ENCODE data around the gene CST8.

CST8 gene

DNA sequence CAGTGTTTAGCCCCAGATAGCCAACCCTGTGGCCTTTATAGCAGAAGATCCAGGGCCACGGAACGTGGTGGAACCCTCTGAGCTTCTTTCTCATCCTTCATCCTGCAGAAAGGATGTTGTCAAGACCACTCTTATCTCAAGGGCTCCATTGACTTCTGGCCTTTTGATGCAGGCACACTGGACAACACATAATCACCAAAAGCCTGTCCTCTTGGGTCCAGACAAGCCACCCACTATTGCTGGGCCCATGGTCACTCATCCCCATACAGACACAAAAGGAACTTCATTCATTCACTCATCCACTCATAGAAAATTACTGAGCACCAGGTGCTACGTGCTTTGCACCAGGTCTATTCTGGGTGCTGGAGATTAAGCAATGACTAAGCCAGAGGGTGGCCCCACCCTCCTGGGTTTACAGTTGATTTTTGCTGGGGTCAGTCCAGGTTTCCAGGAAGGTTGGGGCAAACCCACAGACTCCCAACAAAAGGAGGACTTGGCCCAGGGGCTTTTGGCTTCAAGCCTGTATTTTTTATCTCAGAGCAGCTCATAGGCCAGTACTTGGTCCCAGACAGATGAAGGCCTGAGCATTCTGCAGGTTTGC, 2.4 kb downstream of the CST8 start:
- TF ChIP-seq, protein P1, sequence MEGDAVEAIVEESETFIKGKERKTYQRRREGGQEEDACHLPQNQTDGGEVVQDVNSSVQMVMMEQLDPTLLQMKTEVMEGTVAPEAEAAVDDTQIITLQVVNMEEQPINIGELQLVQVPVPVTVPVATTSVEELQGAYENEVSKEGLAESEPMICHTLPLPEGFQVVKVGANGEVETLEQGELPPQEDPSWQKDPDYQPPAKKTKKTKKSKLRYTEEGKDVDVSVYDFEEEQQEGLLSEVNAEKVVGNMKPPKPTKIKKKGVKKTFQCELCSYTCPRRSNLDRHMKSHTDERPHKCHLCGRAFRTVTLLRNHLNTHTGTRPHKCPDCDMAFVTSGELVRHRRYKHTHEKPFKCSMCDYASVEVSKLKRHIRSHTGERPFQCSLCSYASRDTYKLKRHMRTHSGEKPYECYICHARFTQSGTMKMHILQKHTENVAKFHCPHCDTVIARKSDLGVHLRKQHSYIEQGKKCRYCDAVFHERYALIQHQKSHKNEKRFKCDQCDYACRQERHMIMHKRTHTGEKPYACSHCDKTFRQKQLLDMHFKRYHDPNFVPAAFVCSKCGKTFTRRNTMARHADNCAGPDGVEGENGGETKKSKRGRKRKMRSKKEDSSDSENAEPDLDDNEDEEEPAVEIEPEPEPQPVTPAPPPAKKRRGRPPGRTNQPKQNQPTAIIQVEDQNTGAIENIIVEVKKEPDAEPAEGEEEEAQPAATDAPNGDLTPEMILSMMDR (conservative IDR thresholded peaks at IDR 0.05): no peak
- no peak overlapping the region for H3K27ac ChIP-seq

DNA sequence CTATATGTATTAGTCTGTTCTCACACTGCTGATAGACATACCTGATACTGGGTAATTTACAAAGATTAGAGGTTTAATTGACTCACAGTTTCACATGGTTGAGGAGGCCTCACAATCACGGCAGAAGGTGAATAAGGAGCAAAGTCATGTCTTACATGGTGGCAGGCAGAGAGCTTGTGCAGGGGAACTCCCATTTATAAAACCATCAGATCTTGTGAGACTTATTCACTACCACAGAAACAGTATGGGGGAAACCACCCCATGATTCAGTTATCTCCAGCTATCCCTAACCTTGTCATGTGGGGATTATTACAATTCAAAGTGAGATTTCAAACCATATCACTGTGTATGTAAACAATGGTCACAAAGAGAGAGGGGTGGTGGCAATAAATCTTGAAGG, 6.6 kb downstream of the CST8 start:
- TF ChIP-seq, protein P1 (conservative IDR thresholded peaks at IDR 0.05): no peak
- H3K27ac ChIP-seq: no peak overlapping the region

DNA sequence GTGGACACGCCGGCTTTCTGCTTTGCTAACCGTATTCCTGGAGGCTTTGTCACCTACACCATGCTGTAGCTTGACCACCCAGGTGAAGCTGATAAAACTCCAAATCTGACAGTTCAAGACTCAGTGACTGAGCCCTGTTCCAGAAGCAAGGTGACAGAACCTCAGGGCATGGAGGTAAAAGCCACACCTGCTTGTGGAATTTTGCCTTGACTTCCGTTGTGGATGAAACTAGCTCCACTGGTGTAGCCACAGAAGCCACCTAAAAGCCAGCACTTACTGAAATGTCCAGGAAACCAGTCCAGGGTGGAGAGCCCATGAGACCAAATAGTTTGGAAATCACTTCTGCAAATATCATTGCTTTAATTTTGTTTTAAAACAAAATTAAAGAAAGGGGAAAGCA, 11.0 kb downstream of the CST8 start:
- peak overlapping the region; percentile 58; the same call in 1 of the 2 replicates for H3K27ac ChIP-seq
- TF ChIP-seq, protein P1 (conservative IDR thresholded peaks at IDR 0.05): no peak

DNA sequence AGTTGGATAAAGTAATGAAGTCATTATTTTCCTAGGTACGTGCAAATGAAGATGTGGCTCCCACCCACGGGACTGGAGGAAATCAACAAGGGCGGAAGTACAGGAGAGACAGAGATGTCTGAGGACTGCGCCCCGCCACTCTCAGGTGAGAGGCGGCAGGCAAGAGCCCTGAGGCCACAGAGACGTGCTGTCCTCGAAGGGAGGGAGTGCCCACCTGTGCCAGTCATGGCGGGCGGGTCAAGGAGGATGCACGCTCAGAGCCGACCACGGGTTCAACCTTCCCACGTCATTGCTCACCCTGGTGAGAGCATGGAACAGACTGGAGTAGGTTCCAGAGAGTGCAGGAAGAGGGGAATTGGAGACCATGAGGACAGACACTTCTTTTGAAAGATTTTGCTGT, 12.7 kb downstream of the CST8 start:
- TF ChIP-seq, protein P1 (conservative IDR thresholded peaks at IDR 0.05): no peak
- peak overlapping the region; percentile 58 for H3K27ac ChIP-seq

DNA sequence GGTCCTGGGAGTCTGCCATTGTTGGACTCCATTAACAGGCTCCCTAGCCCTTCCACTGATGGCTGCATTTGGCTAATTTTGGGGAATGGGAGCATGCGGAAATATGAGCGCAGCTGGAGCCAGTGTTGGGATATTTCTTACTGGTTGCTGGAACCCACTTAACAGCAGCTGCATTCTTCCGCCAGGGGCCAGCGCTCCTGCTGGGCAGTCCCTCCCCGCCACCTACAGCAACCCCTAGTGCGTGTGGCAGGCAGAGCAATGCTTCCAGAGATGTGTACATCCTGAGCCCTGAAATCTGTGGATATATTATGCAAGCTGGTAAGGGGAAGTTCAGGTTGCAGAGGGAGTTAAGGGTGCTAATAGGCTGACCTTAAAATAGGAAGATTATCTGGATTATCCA, 16.4 kb downstream of the CST8 start:
- H3K27ac ChIP-seq: no peak overlapping the region
- TF ChIP-seq, protein P1 (conservative IDR thresholded peaks at IDR 0.05): no peak

DNA sequence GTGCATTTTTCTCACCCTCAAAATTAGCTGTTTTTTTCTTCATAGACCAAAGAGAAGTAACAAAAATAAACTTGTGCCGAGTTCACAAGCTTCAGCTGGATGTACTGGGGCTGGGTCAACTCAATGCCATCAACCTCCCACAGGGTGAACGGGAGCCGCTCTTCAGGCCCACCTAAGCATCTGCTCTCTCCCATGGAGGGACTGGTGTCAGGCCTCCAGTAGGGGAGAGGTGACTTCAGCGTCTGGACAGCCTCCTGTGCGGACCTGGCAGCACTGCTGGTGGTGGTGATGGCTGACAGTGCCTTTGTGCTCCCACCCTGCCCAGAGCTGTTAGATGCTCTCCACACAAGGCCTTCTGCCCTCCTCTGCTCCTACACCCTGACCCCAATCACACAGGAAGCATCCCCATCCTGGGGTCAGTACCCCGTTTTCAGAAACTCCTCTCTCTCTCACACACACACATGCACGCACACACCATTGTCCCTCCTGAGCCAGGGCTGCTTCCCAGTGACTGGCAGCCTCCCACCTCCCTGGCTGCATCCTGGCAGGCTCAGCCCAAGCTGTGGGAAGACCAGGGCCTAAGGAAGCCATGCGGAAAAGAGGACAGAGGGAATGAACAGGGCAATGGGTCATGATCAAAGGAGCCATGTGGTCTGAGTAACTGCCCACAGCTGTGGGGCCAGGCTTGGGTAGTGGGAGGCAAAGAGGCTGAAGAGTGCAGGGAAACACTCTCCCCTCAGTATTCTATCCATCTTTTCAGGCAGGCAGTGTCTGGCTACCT, 17.7 kb downstream of the CST8 start:
- no peak overlapping the region for H3K27ac ChIP-seq
- TF ChIP-seq, protein P1 (conservative IDR thresholded peaks at IDR 0.05): no peak

DNA sequence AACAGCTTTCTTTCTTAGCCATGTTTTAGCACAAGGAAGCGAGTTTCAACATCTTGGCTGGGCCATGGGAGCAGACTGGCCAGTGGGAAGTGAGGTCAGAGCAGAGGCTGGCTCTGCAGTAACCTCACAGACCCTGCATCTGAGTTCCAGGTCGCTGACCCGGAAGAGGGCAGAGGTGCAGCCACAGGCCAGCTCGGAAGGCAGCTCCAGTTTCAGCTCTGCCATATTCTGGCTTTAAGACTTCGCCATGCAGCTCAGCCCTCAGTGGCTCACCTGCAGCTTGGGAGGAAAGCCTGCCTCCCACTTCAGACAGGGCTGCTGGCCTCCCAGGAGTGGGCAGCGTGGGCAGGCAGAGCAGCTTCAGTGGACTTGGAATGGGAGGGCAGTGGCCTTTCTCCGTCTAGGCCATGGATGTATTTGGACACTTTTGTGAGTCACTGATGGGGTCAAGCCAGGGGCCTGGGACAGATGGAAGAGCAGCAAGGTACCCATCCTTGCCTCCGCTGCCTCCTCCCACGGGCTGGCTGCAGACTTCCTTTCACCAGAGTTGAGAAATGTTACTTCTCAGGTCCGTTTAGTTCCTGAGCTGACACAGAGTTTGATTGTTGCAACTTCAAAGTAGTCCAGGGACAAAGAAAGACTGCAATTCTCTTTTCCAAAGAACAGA, 18.5 kb downstream of the CST8 start:
- H3K27ac ChIP-seq: no peak overlapping the region
- TF ChIP-seq, protein P1 (conservative IDR thresholded peaks at IDR 0.05): no peak

Data from VCaP (cell line).